PC-9 (cell line): ENCODE data around the gene RTL10. TPM values are rescaled to one million over a fixed set of nuclear protein-coding genes. Genes with fewer than 3 reads are reported as not detected.

Source experiments
- BruUV-seq: library from RNA; stranded (reverse); fragments of 400-500 nt; replicated peaks from 2 replicates; lab custom pipeline; 2021; lab: Mats Ljungman, UMichigan
- CTCF ChIA-PET: fragments of 300-600 bp; sonication (Branson Sonifier 250); formaldehyde crosslinking; loops from one replicate; lab custom pipeline; 2022; ENCODE audit warnings: antibody characterized with exemption; lab: Charles Lee
- POLR2A ChIA-PET: fragments of 300-600 bp; sonication (Branson Sonifier 250); formaldehyde crosslinking; loops from one replicate; lab custom pipeline; 2022; ENCODE audit warnings: antibody characterized with exemption; ENCODE audit not compliant: unreplicated experiment; lab: Charles Lee
- DNase-seq, 2 experiments: peaks; one replicate each; pipeline versions ENCODE4 v3.0.0 to v3.0.0-alpha.2; 2015 to 2022; ENCODE audit warnings: mixed read lengths in 1 of 2
- H2AFZ ChIP-seq: fragments of 200-600 bp; sonication (generic); 2 replicates; pipeline ENCODE4 v1.8.1; 2017; ENCODE audit warnings: antibody characterized with exemption
- H3F3A ChIP-seq: fragments of 200-600 bp; sonication (generic); 2 replicates; pipeline ENCODE4 v1.8.1; 2017; ENCODE audit warnings: antibody characterized with exemption, mild to moderate bottlenecking, low read depth; ENCODE audit not compliant: insufficient read depth
- H3K27ac ChIP-seq: fragments of 200-600 bp; sonication (generic); 2 replicates; pipeline ENCODE4 v1.6.1; 2016; ENCODE audit warnings: mixed run types
- H3K27me3 ChIP-seq: fragments of 200-600 bp; sonication (generic); 2 replicates; pipeline ENCODE4 v1.6.1; 2016; ENCODE audit warnings: low read depth, mixed run types; ENCODE audit not compliant: insufficient read depth
- H3K36me3 ChIP-seq: fragments of 200-600 bp; sonication (generic); 2 replicates; pipeline ENCODE4 v1.6.1; 2016; ENCODE audit warnings: low read depth, mixed run types
- H3K4me1 ChIP-seq: fragments of 200-600 bp; sonication (generic); replicated peaks from 2 replicates; pipeline ENCODE4 v1.6.1; 2016; ENCODE audit warnings: mixed run types; ENCODE audit not compliant: insufficient read depth
- H3K4me2 ChIP-seq: fragments of 200-600 bp; sonication (generic); 2 replicates; pipeline ENCODE4 v1.6.1; 2017; ENCODE audit warnings: mixed run types
- H3K4me3 ChIP-seq: fragments of 200-600 bp; sonication (generic); 2 replicates; pipeline ENCODE4 v1.6.1; 2016; ENCODE audit warnings: mixed run types
- H3K79me2 ChIP-seq: fragments of 200-600 bp; sonication (generic); 2 replicates; pipeline ENCODE4 v1.6.1; 2017; ENCODE audit warnings: low read depth, mixed run types
- H3K9me2 ChIP-seq: fragments of 200-600 bp; sonication (generic); 2 replicates; pipeline ENCODE4 v1.8.1; 2017; ENCODE audit warnings: mild to moderate bottlenecking; ENCODE audit not compliant: insufficient read depth
- H3K9me3 ChIP-seq: fragments of 200-600 bp; sonication (generic); 2 replicates; pipeline ENCODE4 v1.8.1; 2016; ENCODE audit warnings: low read depth; ENCODE audit not compliant: insufficient read depth
- H4K20me1 ChIP-seq: fragments of 200-600 bp; sonication (generic); 2 replicates; pipeline ENCODE4 v1.8.1; 2017; ENCODE audit not compliant: insufficient read depth
- CTCF ChIP-seq: fragments of 200-600 bp; sonication (generic); conservative IDR thresholded peaks from 2 replicates; pipeline ENCODE4 v1.6.1; 2017; ENCODE audit warnings: mixed run types, antibody characterized with exemption, mild to moderate bottlenecking, moderate library complexity
- EZH2 ChIP-seq: fragments of 200-600 bp; sonication (generic); IDR thresholded peaks from 2 replicates; pipeline ENCODE4 v1.8.0; 2017; ENCODE audit warnings: antibody characterized with exemption, low read depth
- intact Hi-C: fragments of 100-400 bp; cut with micrococcal nuclease; formaldehyde crosslinking; loops from one replicate; pipeline ENCODE4 v1.10.0; 2022; ENCODE audit not compliant: unreplicated experiment
- total RNA-seq: library from RNA; stranded (reverse); gene quantifications from 2 replicates; pipeline ENCODE4 v1.2.3, GENCODE V29; 2021

The RTL10 gene
- total RNA-seq, 1 experiment from 2014 or later, result 23.5 TPM

GRCh38 chr22:19876941-19877625, 22.4 kb upstream of the RTL10 start:
- CTCF ChIA-PET, result no interaction called here
- H3K4me1 ChIP-seq, result peaks cover 19% of the 10 kb centered on the region

DNA sequence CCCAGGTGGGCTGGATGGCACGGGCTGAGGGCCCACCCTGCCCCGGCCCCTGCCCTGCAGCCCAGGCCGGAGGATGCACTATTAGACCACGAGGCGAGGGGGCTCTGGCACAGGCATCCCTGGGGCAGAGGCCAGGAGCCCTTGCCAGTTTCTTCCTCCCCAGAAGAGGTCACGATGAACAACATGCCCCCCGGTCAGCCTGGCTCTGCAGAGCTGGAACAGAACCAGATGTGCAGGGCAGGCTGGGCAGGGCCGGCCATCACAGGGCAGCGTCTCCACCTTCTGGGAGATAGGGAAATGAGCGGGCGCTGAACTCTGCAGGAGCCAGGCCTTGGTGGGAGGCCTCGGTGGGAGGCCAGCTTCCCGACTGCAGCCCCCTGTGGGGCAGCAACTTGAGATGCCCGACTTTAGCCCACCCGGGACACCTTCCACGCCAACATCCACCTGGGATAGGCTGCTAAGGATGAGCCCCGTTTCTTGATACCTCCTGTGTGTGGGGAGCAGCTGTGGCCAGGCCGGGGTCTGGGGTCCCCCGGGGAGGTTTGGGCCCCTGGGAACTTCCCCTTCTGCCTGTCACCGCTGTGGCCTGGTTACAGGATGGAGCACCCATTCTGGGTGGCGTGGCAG, 21.8 kb upstream of the RTL10 start:
- TF ChIP-seq CTCF (no peak), EZH2 (no peak)
- Histone ChIP-seq H3K79me2 (no peaks in the 10 kb centered on the region), H3K4me1 (peaks cover 13% of the 10 kb centered on the region), H3K27ac (no peak overlapping the region), H3K27me3 (no peaks in the 10 kb centered on the region), H3K9me3 (no peaks in the 10 kb centered on the region), H3F3A (peaks cover 2% of the 10 kb centered on the region), H2AFZ (no peak overlapping the region), H3K4me2 (no peak overlapping the region), H4K20me1 (no peaks in the 10 kb centered on the region; the same call in 1 of the 2 replicates), H3K36me3 (no peaks in the 10 kb centered on the region), H3K9me2 (no peaks in the 10 kb centered on the region), H3K4me3 (no peak overlapping the region)
- no TSS peak for BruUV-seq
- intact Hi-C loops, result no loop called here
- no peak for DNase-seq
- CTCF ChIA-PET, result no interaction called here
- POLR2A ChIA-PET, result no interaction called here

More at GRCh38 chr22:19876941-19877625, 22.4 kb upstream of the RTL10 start:
- BruUV-seq, result no TSS peak
- H3K27ac ChIP-seq, result no peak overlapping the region
- no peak for DNase-seq
- peaks cover 8% of the 10 kb centered on the region for H3F3A ChIP-seq
- H3K36me3 ChIP-seq, result no peaks in the 10 kb centered on the region
- H3K79me2 ChIP-seq, result no peaks in the 10 kb centered on the region
- no peaks in the 10 kb centered on the region; the same call in 1 of the 2 replicates for H4K20me1 ChIP-seq
- H3K9me2 ChIP-seq, result no peaks in the 10 kb centered on the region
- H3K4me3 ChIP-seq, result no peak overlapping the region
- no peaks in the 10 kb centered on the region for H3K9me3 ChIP-seq
- no peak overlapping the region for H2AFZ ChIP-seq
- H3K4me2 ChIP-seq, result no peak overlapping the region
- POLR2A ChIA-PET, result no interaction called here
- TF ChIP-seq EZH2 (no peak), CTCF (no peak)
- no peaks in the 10 kb centered on the region for H3K27me3 ChIP-seq
- intact Hi-C loops, result no loop called here

DNA sequence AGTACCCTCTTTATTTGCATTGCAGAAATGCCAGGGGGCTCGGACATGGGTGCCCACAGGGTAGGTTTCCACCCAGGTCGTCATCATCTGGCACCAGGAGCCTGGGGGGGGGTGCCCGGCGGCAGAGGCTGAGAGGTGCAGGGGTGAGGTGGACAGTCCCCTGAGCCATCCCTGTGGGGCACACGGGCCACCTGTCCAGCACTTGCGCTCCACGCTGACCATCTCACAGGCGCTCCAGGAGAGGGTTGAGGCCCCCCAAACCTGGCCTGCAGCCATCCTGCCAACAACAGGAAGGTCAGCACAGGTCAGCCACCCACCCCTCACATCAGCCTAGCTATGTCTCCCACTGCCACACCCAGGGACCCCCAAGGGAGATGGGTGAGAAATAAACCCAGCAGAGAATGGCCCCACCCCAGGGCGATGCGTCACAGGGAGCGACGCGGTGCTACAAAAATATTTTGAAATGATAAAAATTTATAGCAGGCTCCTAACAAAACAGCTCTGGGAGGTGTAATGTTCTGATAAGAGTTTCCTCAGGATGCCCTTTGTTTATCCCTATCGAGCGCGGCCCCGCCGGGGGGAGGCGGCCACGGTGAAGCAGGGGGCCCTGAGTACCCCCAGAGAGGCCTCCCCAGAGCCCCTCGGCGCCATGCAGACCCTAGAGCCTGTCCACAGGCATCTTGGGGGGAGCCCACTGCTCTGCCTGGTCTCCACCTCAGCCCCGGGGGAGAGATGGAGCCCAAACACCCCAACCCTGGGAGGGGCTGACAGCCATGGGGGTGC, 21.0 kb upstream of the RTL10 start:
- Histone ChIP-seq H3K36me3 (no peaks in the 10 kb centered on the region), H3K4me3 (no peak overlapping the region), H3F3A (no peaks in the 10 kb centered on the region), H4K20me1 (no peaks in the 10 kb centered on the region), H3K79me2 (no peaks in the 10 kb centered on the region), H3K4me1 (peaks cover 8% of the 10 kb centered on the region), H3K9me2 (no peaks in the 10 kb centered on the region), H3K4me2 (no peak overlapping the region), H3K27ac (no peak overlapping the region), H3K9me3 (no peaks in the 10 kb centered on the region), H3K27me3 (no peaks in the 10 kb centered on the region), H2AFZ (no peak overlapping the region)
- ChIA-PET CTCF (interaction anchor here (0.6 kb wide), 1 partner anchor 186 kb away, joined by 3 read pairs; no protein-coding TSS in a partner anchor), POLR2A (no interaction called here)
- no peak for DNase-seq
- intact Hi-C loops, result loop anchor here (1.0 kb wide), 1 partner anchor 69 kb away; no protein-coding TSS in a partner anchor
- no peak for TF ChIP-seq EZH2
- TF ChIP-seq CTCF, result no peak
- BruUV-seq, result no TSS peak
